22Rv1 (cell line): Measurements from ENCODE around the gene SYNE1.

ENCODE experiments used
- H3K27ac ChIP-seq: fragments of 450-650 bp; 2 replicates; pipeline ENCODE4 v1.5.1; 2017
- CTCF ChIP-seq: fragments of 450-650 bp; IDR thresholded peaks from 2 replicates; pipeline ENCODE4 v1.5.1; 2017; ENCODE audit warnings: mild to moderate bottlenecking
- ZFX ChIP-seq: fragments of 450-650 bp; IDR thresholded peaks from 2 replicates; pipeline ENCODE4 v1.6.1; 2017; ENCODE audit warnings: antibody characterized with exemption, borderline replicate concordance

The SYNE1 gene

GRCh38 chr6:152474354-152474753 is 162.8 kb downstream of the SYNE1 start:
- TF ChIP-seq CTCF (no peak), ZFX (no peak)

DNA sequence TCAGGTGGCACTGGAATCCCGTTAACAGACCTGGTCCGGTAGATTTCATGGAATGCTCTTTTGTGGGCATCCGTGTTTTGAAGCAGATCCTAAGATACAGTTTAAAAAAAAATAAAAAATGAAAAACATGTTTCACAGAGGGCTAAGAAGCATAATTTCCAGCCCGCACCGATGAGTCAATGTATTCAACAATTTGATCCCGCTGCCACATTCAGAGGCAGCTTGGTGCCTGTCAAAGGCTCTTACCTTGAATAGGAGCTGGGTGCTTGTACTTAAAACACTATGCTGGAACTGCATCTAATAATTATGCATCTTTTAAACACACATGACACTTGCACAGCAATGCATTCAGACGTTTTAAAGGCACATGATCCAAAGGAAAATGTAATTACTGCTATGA is 164.8 kb downstream of the SYNE1 start:
- H3K27ac ChIP-seq = no peak overlapping the region

More at GRCh38 chr6:152474354-152474753, 162.8 kb downstream of the SYNE1 start:
- H3K27ac ChIP-seq = no peak overlapping the region

GRCh38 chr6:152471456-152472265 is 165.5 kb downstream of the SYNE1 start:
- no peak for TF ChIP-seq CTCF
- no peak for TF ChIP-seq ZFX
- no peak overlapping the region for H3K27ac ChIP-seq

More for the DNA sequence above, 164.8 kb downstream of the SYNE1 start:
- TF ChIP-seq CTCF = no peak
- no peak for TF ChIP-seq ZFX

- no peak for TF ChIP-seq ZFX
- TF ChIP-seq CTCF = no peak
- H3K27ac ChIP-seq = no peak overlapping the region
Measured at GRCh38 chr6:152463164-152463563, 174.0 kb downstream of the SYNE1 start.

- H3K27ac ChIP-seq = no peak overlapping the region
- TF ChIP-seq ZFX = no peak
- TF ChIP-seq CTCF = no peak
Measured at GRCh38 chr6:152462716-152463115, 174.4 kb downstream of the SYNE1 start.

- TF ChIP-seq CTCF (no peak), ZFX (no peak)
Measured at GRCh38 chr6:152461556-152461955, 175.6 kb downstream of the SYNE1 start.

More at GRCh38 chr6:152461556-152461955, 175.6 kb downstream of the SYNE1 start:
- no peak overlapping the region for H3K27ac ChIP-seq
